HepG2 (cell line): ENCODE data around the gene GABBR2. TPM values are rescaled to one million over a fixed set of nuclear protein-coding genes. Genes with fewer than 3 reads are reported as not detected.

ENCODE experiments used
- ATAC-seq: fragments of 200-7000 bp; cut with Tn5 transposase; 3 replicates; pipeline ENCODE4 v1.9.1; 2020; ENCODE audit warnings: mild to moderate bottlenecking, moderate library complexity
- BruUV-seq: library from RNA; stranded (reverse); fragments of 400-500 nt; replicated peaks from 2 replicates; lab custom pipeline; 2021; lab: Mats Ljungman, UMichigan
- CTCF ChIA-PET: fragments of 300-600 bp; formaldehyde crosslinking; extraction: SDS; loops from one replicate; lab custom pipeline; 2021; ENCODE audit warnings: low total read pairs, inconsistent platforms, low intra/inter-chr PET ratio; lab: Yijun Ruan, JAX
- POLR2A ChIA-PET: fragments of 350-600 bp; sonication (Branson Sonifier 250); formaldehyde crosslinking; loops from one replicate; lab custom pipeline; 2020; ENCODE audit warnings: antibody characterized with exemption, inconsistent platforms; lab: Yijun Ruan, JAX
- DNase-seq: peaks from one replicate; pipeline ENCODE4 v3.0.0-alpha.2; 2015; ENCODE audit warnings: low spot score
- FAIRE-seq: peaks from 3 replicates; lab custom pipeline; 2011; peaks lifted over from hg19 to GRCh38; lab: Jason Lieb, UNC
- H2AFZ ChIP-seq: one replicate; pipeline ENCODE4 v1.6.1; 2011; ENCODE audit warnings: low read length, inconsistent platforms
- H3K27ac ChIP-seq: fragments of 300-600 bp; 3 replicates; pipeline ENCODE4 v1.8.0; 2011; ENCODE audit warnings: mixed run types, mild to moderate bottlenecking, mixed read lengths, low read length, inconsistent platforms; ENCODE audit not compliant: insufficient read depth; ENCODE audit errors: extremely low read length
- H3K27me3 ChIP-seq, 2 experiments: fragments of 200-600 bp in 1 of 2; 2 replicates in 1 of 2; 3 replicates in 1 of 2; pipeline versions ENCODE4 v1.6.0 to v1.8.0; 2011; ENCODE audit warnings: low read length in 2 of 2, mild to moderate bottlenecking in 2 of 2, moderate library complexity in 2 of 2, inconsistent platforms in 1 of 2; ENCODE audit not compliant: insufficient read depth in 2 of 2, control insufficient read depth in 1 of 2
- H3K36me3 ChIP-seq, 2 experiments: fragments of 200-600 bp in 1 of 2; replicated peaks in 1 of 2; 2 replicates in 1 of 2; 3 replicates in 1 of 2; pipeline versions ENCODE4 v1.5.1 to v1.8.0; 2011; ENCODE audit warnings: low read length in 2 of 2, inconsistent platforms in 1 of 2; ENCODE audit not compliant: insufficient read depth in 2 of 2, control insufficient read depth in 1 of 2
- H3K4me1 ChIP-seq: 2 replicates; pipeline ENCODE4 v1.5.1; 2012; ENCODE audit warnings: low read length, inconsistent platforms; ENCODE audit not compliant: insufficient read depth
- H3K4me2 ChIP-seq: 2 replicates; pipeline ENCODE4 v1.6.0; 2011; ENCODE audit warnings: low read depth, low read length, inconsistent platforms
- H3K4me3 ChIP-seq, 3 experiments: fragments of 200-600 bp in 1 of 3; sonication (generic), shearing (Covaris generic) in 1 of 3; replicated peaks in 1 of 3; 2 replicates each; pipeline ENCODE4 v1.5.1; 2011 to 2016; ENCODE audit warnings: low read length in 3 of 3, inconsistent platforms in 2 of 3, low read depth in 2 of 3, mild to moderate bottlenecking in 2 of 3, control low read depth in 1 of 3, mixed read lengths in 1 of 3; ENCODE audit not compliant: insufficient read depth in 1 of 3
- H3K79me2 ChIP-seq: one replicate; pipeline ENCODE4 v1.6.1; 2011; ENCODE audit warnings: low read length, inconsistent platforms; ENCODE audit not compliant: insufficient read depth
- H3K9ac ChIP-seq: 2 replicates; pipeline ENCODE4 v1.6.0; 2011; ENCODE audit warnings: mild to moderate bottlenecking, low read depth, low read length, inconsistent platforms; ENCODE audit not compliant: insufficient read depth
- H3K9me3 ChIP-seq: 2 replicates; pipeline ENCODE4 v1.5.1; 2012; ENCODE audit warnings: mild to moderate bottlenecking, low read length
- H4K20me1 ChIP-seq: 2 replicates; pipeline ENCODE4 v1.6.0; 2011; ENCODE audit warnings: inconsistent platforms, mild to moderate bottlenecking, low read length, moderate library complexity; ENCODE audit not compliant: insufficient read depth
- MED13 ChIP-seq: sonication (generic); formaldehyde crosslinking; IDR thresholded peaks from 2 replicates; pipeline ENCODE4 v1.5.0; 2020; ENCODE audit warnings: missing genetic modification reagents
- NFYB ChIP-seq: sonication (generic); formaldehyde crosslinking; IDR thresholded peaks from 2 replicates; pipeline ENCODE4 v1.4.0; 2020; ENCODE audit warnings: missing genetic modification reagents
- PTBP1 ChIP-seq: fragments of 200-400 bp; formaldehyde crosslinking; IDR thresholded peaks from 2 replicates; pipeline ENCODE4 v1.6.1; 2018; ENCODE audit warnings: low read length, low read depth; ENCODE audit not compliant: poor library complexity, severe bottlenecking
- TSC22D2 ChIP-seq: sonication (generic); formaldehyde crosslinking; IDR thresholded peaks from 2 replicates; pipeline ENCODE4 v1.5.1; 2020; ENCODE audit warnings: missing genetic modification reagents, mild to moderate bottlenecking, borderline replicate concordance
- ZBTB44 ChIP-seq: sonication (generic); formaldehyde crosslinking; IDR thresholded peaks from 2 replicates; pipeline ENCODE4 v1.4.0; 2020; ENCODE audit warnings: missing genetic modification reagents
- ZNF549 ChIP-seq: sonication (generic); formaldehyde crosslinking; IDR thresholded peaks from 2 replicates; pipeline ENCODE4 v1.5.0; 2020; ENCODE audit warnings: missing genetic modification reagents
- ZNF552 ChIP-seq: sonication (generic); formaldehyde crosslinking; IDR thresholded peaks from 2 replicates; pipeline ENCODE4 v1.9.0; 2022; ENCODE audit warnings: missing genetic modification reagents, mild to moderate bottlenecking, borderline replicate concordance
- ZNF567 ChIP-seq: sonication (generic); formaldehyde crosslinking; IDR thresholded peaks from 2 replicates; pipeline ENCODE4 v1.8.1; 2023; ENCODE audit warnings: mild to moderate bottlenecking, missing genetic modification reagents, borderline replicate concordance
- ZNF674 ChIP-seq: sonication (generic); formaldehyde crosslinking; IDR thresholded peaks from 2 replicates; pipeline ENCODE4 v1.5.0; 2020; ENCODE audit warnings: low read depth, mild to moderate bottlenecking, missing genetic modification reagents
- ZNF747 ChIP-seq: sonication (generic); formaldehyde crosslinking; IDR thresholded peaks from 2 replicates; pipeline ENCODE4 v1.8.1; 2023; ENCODE audit warnings: missing genetic modification reagents, mild to moderate bottlenecking, borderline replicate concordance
- ZNF770 ChIP-seq: sonication (generic); formaldehyde crosslinking; IDR thresholded peaks from 2 replicates; pipeline ENCODE4 v1.5.0; 2020; ENCODE audit warnings: mild to moderate bottlenecking, missing genetic modification reagents
- WGBS: methylation state at CpG from one replicate; pipeline ENCODE4 v1.1.6; 2017; ENCODE audit warnings: low lambda C conversion rate; 5-methylcytosine and 5-hydroxymethylcytosine counted together
- in situ Hi-C: cut with HindIII; loops from 2 replicates; pipeline ENCODE4 v1.10.0; 2017; ENCODE audit warnings: low pct_unique_long_range_greater_than_20kb; ENCODE audit not compliant: extremely low pct_ligation_motif_present
- intact Hi-C: fragments of 100-400 bp; cut with micrococcal nuclease; formaldehyde crosslinking; loops from one replicate; pipeline ENCODE4 v1.10.0; 2022; ENCODE audit not compliant: unreplicated experiment
- polyA plus RNA-seq, 8 experiments: library from polyadenylated mRNA; depleted of rRNA in 3 of 8; stranded (reverse) in 7 of 8; unstranded in 1 of 8; fragments of >200 nt; fragmentation: Illumina TruSeq in 4 of 8; extraction: Trizol in 4 of 8; gene quantifications; 2 replicates each; pipeline versions ENCODE4 v1.2.1 to v1.2.3, GENCODE V29; 2011 to 2016; ENCODE audit warnings: low read depth in 4 of 8, missing spikeins in 1 of 8, mixed read lengths in 1 of 8; ENCODE audit not compliant: insufficient read depth in 1 of 8
- total RNA-seq, 5 experiments: library from RNA; depleted of rRNA; stranded (reverse); fragments of >200 nt; fragmentation: Illumina TruSeq; extraction: Trizol; gene quantifications; 2 replicates each; pipeline ENCODE4 v1.2.3, GENCODE V29; 2016; ENCODE audit warnings: low read depth in 1 of 5
- TF ChIP-seq, protein P1 (sequence below): sonication (generic); formaldehyde crosslinking; IDR thresholded peaks from 2 replicates; pipeline ENCODE4 v1.8.0; 2022; ENCODE audit warnings: mild to moderate bottlenecking, missing genetic modification reagents, borderline replicate concordance

GABBR2 gene
- total and polyA plus RNA-seq, 2 of the 13 experiments (the other 11 are each of a cell fraction or from before 2014, with no cell fraction given), result 0.02 TPM; not detected in 1

GRCh38 chr9:98242426-98242825 lies 466.3 kb downstream of the GABBR2 start (continued):
- no peak for TF ChIP-seq ZNF747
- TF ChIP-seq TSC22D2 (CRISPR knock-in tag), result no peak
- no peak for TF ChIP-seq ZNF674 (CRISPR knock-in tag)
- TF ChIP-seq, all 625 proteins: peak for 0

- WGBS, result 88% methylated on average over 7 of the region's 8 CpGs
- intact Hi-C loops (no loop called here), in situ Hi-C loops (no loop called here)
- POLR2A ChIA-PET, result interaction anchor here (0.7 to 1.3 kb wide), 2 partner anchors 14 to 95 kb away, joined by 3 to 7 read pairs; partner anchors contain the start of gene TBC1D2
- DNase-seq (no peak), FAIRE-seq (no peak), ATAC-seq (peak; percentile 84)
- H3K4me1 ChIP-seq, result peaks cover 7% of the 10 kb centered on the region
- H3K27me3 ChIP-seq, result no peaks in the 10 kb centered on the region
- no peak overlapping the region for H3K9ac ChIP-seq
- BruUV-seq, result no TSS peak
- H3K27ac ChIP-seq, result no peak overlapping the region
- no peaks in the 10 kb centered on the region for H3K79me2 ChIP-seq
- H3K36me3 ChIP-seq, result no peaks in the 10 kb centered on the region
- CTCF ChIA-PET, result no interaction called here
- H3K4me3 ChIP-seq, result no peak overlapping the region
- TF ChIP-seq PTBP1 (no peak), ZNF770 (CRISPR knock-in tag) (no peak), MED13 (no peak), ZNF552 (CRISPR knock-in tag) (no peak), ZBTB44 (CRISPR knock-in tag) (no peak), NFYB (CRISPR knock-in tag) (no peak), ZNF567 (CRISPR knock-in tag) (no peak), ZNF549 (CRISPR knock-in tag) (no peak)
- TF ChIP-seq, protein P1, sequence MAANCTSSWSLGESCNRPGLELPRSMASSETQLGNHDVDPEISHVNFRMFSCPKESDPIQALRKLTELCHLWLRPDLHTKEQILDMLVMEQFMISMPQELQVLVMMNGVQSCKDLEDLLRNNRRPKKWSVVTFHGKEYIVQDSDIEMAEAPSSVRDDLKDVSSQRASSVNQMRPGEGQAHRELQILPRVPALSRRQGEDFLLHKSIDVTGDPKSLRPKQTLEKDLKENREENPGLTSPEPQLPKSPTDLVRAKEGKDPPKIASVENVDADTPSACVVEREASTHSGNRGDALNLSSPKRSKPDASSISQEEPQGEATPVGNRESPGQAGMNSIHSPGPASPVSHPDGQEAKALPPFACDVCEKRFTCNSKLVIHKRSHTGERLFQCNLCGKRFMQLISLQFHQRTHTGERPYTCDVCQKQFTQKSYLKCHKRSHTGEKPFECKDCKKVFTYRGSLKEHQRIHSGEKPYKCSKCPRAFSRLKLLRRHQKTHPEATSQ, result no peak
- no peaks in the 10 kb centered on the region for H4K20me1 ChIP-seq
- H3K9me3 ChIP-seq, result no peaks in the 10 kb centered on the region
- no peak overlapping the region for H3K4me2 ChIP-seq
- H2AFZ ChIP-seq, result no peak overlapping the region
Observed at GRCh38 chr9:98241357-98242300, 467.1 kb downstream of the GABBR2 start.
